GM06990 (cell line): ENCODE measurements around the gene CCDC175.

Source experiments
- DNase-seq: peaks from one replicate; pipeline ENCODE4 v3.0.0-alpha.2; 2011; ENCODE audit not compliant: insufficient read length; ENCODE audit errors: extremely low read depth
- H3K27me3 ChIP-seq: replicated peaks from 2 replicates; pipeline ENCODE4 v1.6.0; 2011; ENCODE audit warnings: low read length; ENCODE audit not compliant: control insufficient read depth, insufficient read depth
- H3K36me3 ChIP-seq: 2 replicates; pipeline ENCODE4 v1.5.1; 2011; ENCODE audit warnings: low read length; ENCODE audit not compliant: control insufficient read depth, insufficient read depth
- H3K4me3 ChIP-seq: replicated peaks from 2 replicates; pipeline ENCODE4 v1.5.1; 2011; ENCODE audit warnings: low read depth, mild to moderate bottlenecking, control low read depth, low read length
- CTCF ChIP-seq: IDR thresholded peaks from 2 replicates; pipeline ENCODE4 v1.5.1; 2011; ENCODE audit warnings: low read length, control low read depth, mild to moderate bottlenecking, inconsistent platforms; ENCODE audit not compliant: insufficient read depth, poor library complexity, severe bottlenecking

Gene CCDC175

DNA sequence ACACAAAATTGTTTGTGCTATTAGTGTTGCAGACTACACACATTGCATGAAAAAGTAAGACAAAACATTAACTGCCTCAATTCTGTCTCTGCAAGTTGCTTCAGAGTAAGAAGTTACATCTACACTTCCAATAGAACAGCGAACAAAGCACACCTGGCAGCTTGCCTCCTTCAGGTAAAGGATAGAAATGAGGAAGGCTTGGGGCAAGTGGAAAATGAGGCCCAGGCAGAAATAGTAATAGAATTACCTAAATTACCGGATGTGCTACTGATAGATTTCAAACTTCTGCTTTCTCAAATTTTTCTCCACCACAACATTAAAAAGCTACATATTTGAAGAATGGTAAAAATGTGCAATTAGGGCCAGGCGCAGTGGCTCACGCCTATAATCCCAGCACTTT is 37.7 kb downstream of the CCDC175 start:
- Histone ChIP-seq H3K4me3 (no peak overlapping the region), H3K27me3 (no peaks in the 10 kb centered on the region), H3K36me3 (no peaks in the 10 kb centered on the region)
- DNase-seq, result no peak
- no peak for TF ChIP-seq CTCF

DNA sequence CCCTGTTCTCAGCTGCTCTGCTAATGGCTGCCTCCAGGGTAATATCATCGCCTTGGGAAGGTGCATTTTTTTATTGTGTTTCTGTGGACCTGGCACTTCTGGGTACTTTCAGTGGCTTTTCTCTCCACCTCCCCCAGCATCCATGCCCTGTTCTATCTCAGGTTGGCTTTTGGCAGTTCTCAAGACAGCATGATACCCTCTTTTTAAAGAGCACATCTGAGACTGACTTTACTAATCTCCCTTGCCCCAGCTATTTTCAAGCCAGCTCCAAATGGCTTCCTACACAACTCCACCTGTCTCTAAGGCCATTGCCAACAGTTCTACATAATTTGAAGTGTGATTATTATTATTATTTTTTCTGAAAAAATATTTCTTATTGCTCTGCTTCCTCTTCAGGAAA is 39.1 kb downstream of the CCDC175 start:
- Histone ChIP-seq H3K27me3 (no peaks in the 10 kb centered on the region), H3K4me3 (no peak overlapping the region), H3K36me3 (no peaks in the 10 kb centered on the region)
- no peak for DNase-seq
- TF ChIP-seq CTCF, result no peak

- no peak for TF ChIP-seq CTCF
- no peak for DNase-seq
Observed at GRCh38 chr14:59534361-59534987, 42.1 kb downstream of the CCDC175 start.

DNA sequence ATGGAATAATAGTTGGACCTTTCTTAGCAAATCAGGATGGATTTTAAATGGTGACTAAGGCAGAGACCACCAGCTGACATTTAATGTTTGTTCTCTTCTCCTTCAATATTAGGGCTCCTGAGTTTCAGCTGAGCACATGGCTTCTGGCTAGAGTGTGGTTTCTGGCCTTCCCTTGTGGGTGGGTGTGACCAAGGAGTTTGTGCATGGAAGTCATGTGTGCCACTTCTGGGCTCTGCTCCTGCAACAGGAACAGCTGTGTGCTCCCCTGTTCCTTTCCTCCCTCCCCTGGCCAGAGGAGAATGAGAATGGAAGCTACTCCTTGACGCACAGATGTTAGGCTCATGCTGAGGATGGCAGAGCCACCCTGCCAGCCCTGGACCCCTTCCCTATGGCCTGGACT is 44.2 kb downstream of the CCDC175 start:
- no peak overlapping the region for H3K4me3 ChIP-seq
- DNase-seq, result no peak
- TF ChIP-seq CTCF, result no peak
- H3K36me3 ChIP-seq, result no peaks in the 10 kb centered on the region
- H3K27me3 ChIP-seq, result no peaks in the 10 kb centered on the region

More at GRCh38 chr14:59534361-59534987, 42.1 kb downstream of the CCDC175 start:
- H3K4me3 ChIP-seq, result no peak overlapping the region
- no peaks in the 10 kb centered on the region for H3K36me3 ChIP-seq
- H3K27me3 ChIP-seq, result no peaks in the 10 kb centered on the region

DNA sequence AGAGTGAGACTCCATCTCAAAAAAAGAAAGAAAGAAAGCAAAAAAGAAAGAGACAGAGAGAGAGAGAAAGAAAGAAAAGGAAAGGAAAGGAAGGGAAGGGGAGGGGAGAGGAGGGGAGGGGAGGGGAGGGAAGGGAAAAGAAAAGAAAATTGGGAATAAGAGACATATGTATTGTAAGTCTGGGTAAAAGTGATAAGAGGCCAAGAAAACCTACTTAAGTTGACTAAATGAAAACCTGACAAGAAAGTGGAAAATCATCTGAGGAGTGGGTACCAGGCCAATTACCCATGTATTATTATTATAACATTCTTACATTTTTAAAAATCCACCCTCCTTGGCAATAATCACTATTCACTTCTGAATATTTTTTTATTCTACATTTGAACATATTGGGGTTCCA is 46.3 kb downstream of the CCDC175 start:
- Histone ChIP-seq H3K36me3 (no peaks in the 10 kb centered on the region), H3K27me3 (no peaks in the 10 kb centered on the region), H3K4me3 (no peak overlapping the region)
- TF ChIP-seq CTCF, result no peak
- no peak for DNase-seq

DNA sequence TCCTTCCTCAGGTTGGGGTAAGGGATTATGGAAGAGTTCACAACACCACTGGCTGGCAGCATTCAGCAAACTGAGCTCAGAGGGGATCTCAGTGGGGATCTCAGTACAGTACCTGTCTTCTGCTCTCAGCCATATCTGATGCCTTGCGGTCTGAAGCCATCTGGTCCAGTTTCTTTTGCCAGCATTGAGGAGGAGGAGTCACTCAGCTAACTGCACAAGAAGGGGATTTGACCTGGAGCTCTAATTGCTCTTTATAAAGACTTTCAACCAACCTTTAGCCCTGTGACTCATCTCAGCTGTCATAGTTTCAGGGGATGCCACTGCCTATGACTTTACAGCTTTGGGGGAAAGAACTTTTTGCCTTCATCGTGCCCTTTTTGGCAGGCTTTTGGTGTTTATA is 47.4 kb downstream of the CCDC175 start:
- no peak for DNase-seq
- no peak for TF ChIP-seq CTCF

More for the DNA sequence above, 47.4 kb downstream of the CCDC175 start:
- H3K4me3 ChIP-seq, result no peak overlapping the region
- no peaks in the 10 kb centered on the region for H3K36me3 ChIP-seq
- H3K27me3 ChIP-seq, result no peaks in the 10 kb centered on the region
